GM18526 (cell line): ENCODE measurements around the gene TSSK2.
A peak's percentile ranks its signal among the peaks of the same experiment; 100 is the strongest.

Experiments
- POLR2A ChIP-seq: IDR thresholded peaks from 3 replicates; pipeline ENCODE4 v1.6.1; 2011; ENCODE audit not compliant: insufficient read length; ENCODE audit errors: extremely low read depth

TSSK2 gene

DNA sequence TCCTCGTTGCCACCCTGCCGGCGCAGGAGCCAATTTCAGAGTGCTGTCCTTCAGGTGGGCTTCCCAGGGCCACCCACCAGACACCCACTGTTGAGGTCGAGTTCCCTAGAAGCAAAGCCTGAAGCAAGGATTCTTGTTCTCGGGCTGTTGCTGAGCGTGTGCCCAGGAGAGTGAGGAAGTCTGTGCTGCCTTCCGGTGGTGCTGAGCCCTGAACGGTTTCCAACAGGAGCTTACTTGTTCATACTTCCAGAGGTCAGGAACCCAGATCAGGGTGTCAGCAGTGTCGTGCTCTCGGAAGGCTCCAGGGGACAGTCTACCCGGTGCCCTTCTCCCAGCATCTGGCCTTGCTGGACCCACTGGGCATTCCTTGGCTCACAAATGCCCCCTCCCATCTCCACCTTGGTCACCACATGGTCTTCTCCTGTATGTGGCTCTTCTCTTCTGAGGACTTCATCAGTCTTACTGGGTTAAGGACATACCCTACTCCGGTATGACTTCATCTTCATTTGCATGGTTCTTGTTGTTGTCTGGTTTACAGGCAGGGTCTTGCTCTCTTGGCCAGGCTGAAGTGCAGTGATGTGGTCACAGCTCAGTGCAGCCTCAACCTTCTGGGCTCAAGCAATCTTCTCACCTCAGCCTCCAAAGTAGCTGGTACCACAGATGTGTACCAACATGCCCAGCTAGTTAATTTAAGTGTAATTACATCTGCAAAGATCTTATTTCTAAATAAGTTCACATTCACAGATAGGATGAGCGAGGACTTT lies 36.2 kb downstream of the TSSK2 start:
- no peak for TF ChIP-seq POLR2A

- TF ChIP-seq POLR2A = no peak
Observed at GRCh38 chr22:19168088-19168890, 37.2 kb downstream of the TSSK2 start.

DNA sequence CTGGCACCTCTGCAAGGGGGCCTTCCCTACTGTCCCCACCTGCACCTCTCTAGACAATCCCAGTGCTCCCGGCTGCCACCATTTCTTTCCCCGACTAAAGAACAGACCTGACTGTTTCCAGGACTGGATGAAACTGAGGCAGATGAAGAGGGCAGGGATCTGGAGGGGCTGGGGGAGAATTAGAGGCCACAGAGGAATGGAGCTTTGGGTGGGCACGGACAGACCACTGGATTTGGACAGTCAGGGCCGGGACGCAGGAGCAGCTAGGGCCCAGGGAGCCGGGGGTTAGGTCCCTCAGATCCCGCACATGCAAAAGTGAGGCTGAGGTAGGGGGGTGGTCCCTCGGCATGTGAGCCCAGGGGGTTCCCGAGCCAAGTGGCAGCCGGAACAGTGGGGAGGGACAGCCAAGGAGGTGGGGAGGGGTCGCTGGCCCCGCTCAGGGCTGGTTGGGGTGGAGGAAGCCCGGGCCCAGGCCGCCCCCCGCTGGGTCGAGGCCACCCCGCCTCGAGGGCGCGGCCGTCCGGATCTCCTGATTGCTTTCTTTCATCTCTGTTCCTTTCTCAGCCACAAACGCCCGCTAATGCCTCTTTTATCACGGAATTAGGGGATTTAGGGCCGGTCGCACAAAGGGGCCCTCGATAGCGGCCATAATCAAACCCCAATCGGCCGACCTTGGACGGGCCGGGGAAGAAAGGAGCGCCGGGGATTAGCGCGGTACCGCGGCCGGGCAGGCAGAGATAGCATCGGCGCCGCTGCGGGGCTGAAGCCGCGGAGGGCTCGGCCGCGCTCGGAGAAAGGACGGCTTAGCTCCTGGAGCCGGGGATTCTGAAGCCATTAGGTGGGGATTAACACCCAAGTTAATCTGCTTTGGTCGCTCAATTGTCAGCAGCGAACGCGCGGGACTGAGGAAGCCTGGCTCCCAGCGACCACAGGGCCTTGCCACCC lies 38.2 kb downstream of the TSSK2 start:
- no peak for TF ChIP-seq POLR2A

GRCh38 chr22:19169947-19170318 lies 38.8 kb downstream of the TSSK2 start:
- no peak for TF ChIP-seq POLR2A

DNA sequence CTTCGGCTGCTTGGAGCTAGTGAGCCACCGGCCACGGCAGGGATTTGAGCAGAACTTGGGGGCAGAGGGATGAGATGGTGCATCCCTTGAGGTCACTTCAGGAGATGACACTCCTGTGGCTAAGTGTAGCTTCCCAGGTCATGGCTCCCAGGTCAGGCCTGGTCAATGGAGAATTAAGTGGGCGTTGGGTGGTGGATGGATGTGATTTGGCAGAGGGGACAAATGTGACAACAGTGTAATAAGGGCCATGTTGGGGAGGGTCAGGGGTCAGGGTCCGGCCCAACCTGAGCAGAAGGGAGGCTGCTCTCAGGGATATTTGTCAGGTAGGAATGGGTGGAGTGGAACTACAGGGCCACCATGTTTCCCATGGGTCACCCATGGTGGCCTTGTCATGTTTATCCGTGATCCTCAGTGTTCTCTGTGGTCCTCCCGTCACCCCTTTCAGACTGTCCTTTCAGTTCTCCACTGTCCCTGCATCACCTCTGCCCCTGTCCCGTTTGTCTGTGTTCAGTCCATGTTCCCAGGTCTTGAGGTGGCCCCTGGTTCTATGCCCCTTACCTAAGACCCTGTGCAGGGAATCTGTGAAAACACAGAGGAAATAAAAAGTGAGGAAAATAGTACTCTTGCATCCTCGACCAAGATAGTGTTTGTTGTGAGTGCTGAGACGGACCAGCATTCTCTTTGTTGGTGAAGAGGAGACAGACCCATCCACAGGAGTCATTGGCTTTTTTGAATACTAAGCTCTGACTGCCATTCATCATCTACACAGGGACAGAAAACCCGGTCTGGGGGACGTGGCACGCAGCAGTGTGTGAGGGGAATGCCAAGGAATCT lies 41.3 kb downstream of the TSSK2 start:
- TF ChIP-seq POLR2A = no peak

DNA sequence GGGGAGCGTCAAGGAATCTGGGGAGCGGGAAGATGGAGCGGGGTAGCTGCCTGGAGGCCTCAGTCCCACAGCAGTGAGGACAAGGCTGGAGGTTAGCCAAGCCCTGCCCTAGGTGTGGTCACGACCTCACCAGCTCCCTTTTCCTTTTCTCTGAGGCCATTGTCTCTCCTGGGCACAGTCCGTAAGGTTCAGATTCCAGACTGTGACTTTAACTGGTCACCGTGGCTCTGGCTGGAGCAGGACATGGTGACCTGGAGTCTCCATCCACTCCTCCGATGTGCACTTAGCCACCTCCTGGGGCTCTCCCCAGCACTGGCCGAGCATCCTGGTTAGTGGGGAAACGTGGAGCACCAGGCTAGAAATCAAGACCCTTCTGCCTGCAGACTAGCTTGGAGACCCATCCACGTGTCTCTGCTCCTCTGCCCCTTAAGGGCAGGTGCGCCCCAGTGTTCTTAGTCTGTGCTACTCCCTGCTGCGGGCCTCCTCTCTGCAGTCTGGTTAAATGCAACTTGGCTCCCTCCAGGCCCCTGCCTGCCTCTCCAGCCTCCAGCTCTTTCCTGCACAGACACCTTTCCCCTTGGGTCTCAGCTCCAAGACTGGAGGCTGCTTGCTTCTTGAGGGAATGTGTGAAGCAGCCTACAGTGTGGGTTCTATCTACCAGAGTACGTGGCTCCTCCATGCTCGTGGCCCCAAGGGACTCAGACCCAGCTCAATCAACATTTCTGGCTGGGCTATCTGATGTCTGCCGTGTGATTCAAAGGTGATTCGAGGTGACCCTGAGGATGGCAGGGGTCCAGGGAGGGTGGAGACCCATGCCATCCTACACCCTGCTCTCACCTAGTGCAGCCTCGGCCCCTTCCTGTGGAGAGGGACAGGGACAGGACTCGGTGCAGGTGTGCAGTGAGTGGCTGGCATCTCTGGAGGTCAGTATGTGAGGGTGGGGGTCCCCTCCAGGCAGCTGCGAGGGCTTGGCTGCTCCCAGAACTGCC lies 42.2 kb downstream of the TSSK2 start:
- no peak for TF ChIP-seq POLR2A

DNA sequence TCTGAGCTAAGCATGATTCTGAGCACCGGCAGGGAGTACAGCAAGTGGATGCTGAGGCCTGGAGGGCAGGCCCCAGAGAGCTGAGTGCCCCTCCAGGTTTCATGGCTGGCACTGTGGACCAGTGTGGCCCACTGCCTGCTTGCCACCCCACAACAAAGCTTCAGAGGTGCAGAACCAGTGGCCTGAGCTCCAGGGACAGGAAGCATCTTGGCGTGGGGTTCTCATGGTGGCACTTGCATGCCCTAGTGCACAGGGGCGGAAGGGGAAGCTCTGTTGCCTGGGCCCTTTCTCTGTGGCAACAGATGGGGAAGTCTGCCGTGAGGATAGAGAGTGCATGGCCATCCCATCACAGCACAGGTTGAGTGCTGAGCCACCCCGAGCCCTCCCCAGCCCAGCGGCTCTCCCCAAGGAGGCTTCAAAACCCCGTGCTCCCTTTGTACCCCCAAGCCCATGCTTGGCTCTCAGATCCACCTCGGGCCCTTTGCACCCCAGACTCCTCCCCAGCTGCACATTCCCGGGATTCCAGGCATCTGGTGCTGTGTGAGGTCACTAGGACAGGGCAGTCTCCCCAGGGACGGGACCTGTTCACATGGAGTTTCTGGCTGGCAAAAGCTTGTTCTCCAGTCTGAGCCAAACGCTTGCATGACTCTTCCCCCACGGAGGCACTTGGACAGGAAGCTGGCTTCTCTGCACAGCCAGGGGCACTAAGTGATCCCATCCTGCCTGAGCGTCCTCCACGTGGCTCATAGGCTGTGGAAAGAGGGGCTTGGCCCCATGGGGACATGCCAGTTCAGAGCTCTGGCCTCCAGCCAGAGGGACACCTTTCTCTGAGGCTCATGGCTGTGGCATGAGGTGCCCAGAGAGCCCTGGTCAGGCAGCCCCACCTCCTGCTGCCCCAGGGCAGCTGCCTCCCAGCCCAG lies 43.3 kb downstream of the TSSK2 start:
- peak; percentile 30 for TF ChIP-seq POLR2A

- no peak for TF ChIP-seq POLR2A
Observed at GRCh38 chr22:19175026-19175601, 44.0 kb downstream of the TSSK2 start.

GRCh38 chr22:19175602-19176174 lies 44.6 kb downstream of the TSSK2 start:
- no peak for TF ChIP-seq POLR2A

- no peak for TF ChIP-seq POLR2A
Observed at GRCh38 chr22:19176175-19176643, 45.1 kb downstream of the TSSK2 start.

- TF ChIP-seq POLR2A = no peak
Observed at GRCh38 chr22:19176732-19177131, 45.6 kb downstream of the TSSK2 start.
